Stimulated activated naive CD8-positive, alpha-beta T cell treated with anti-CD3 and anti-CD28 coated beads, Interleukin-15, Interleukin-2, amounts not matched to agents 100 U/mL and 50 U/mL, for 24 hours (primary cell): ENCODE data around the gene UCHL5.
A peak's percentile ranks its signal among the peaks of the same experiment; 100 is the strongest.
"Not testable (repeated sequence)": the region's sequence is repeated elsewhere in the genome, so short reads cannot be mapped to it uniquely, and the experiment has no call there.

Source experiments
- ATAC-seq: fragments of 150-1000 bp; cut with Tn5 transposase; one replicate; pipeline ENCODE4 v1.10.0; 2021
- DNase-seq: peaks from one replicate; pipeline ENCODE4 v3.0.0; 2021

Gene UCHL5

GRCh38 chr1:193011406-193011805 is 47.8 kb downstream of the UCHL5 start:
- DNase-seq (no peak), ATAC-seq (no peak)

GRCh38 chr1:193009501-193009900 is 49.7 kb downstream of the UCHL5 start:
- DNase-seq (no peak), ATAC-seq (no peak)

- no peak for ATAC-seq
- DNase-seq, result no peak
Observed at GRCh38 chr1:193005785-193006184, 53.4 kb downstream of the UCHL5 start.

DNA sequence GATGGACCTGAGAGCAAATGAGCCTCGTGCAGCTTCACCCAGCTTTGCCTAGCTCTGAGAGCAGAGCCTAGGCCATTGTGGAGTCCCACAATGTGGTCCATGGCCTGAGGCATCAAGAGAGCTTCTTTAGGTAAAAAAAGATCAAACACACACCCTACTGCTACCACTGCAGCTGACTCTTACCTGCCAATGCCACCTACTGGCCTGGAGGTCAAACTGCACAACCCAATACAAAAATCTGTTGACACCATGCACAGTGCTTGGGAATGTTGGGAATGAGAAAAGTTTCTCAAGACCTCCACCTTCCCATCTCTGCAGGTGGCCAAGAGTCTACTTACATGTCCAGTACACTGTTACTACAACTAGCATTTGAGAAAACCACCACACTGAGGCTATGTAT is 60.6 kb downstream of the UCHL5 start:
- ATAC-seq (no peak), DNase-seq (no peak)

DNA sequence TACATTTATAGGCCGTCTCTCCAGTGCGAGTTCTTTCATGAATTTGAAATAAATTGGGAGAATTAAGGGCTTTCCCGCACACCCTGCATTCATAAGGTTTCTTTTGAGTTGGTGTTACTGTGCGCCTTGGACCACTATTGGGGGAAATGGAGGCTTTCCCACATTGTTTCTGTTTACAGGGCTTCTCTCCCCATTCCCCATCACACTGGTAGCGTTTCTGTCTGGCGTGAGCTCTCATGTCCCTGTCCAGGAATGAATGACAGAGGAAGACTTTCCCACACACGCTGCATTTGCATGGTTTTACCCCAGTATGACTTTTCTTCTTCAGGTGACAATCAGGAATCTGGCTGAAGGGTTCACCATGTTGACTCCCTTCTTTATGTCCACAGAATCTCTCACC is 65.0 kb downstream of the UCHL5 start:
- ATAC-seq (no peak), DNase-seq (no peak)

- DNase-seq, result no peak
- no peak for ATAC-seq
Observed at GRCh38 chr1:192993426-192994085, 65.6 kb downstream of the UCHL5 start.

DNA sequence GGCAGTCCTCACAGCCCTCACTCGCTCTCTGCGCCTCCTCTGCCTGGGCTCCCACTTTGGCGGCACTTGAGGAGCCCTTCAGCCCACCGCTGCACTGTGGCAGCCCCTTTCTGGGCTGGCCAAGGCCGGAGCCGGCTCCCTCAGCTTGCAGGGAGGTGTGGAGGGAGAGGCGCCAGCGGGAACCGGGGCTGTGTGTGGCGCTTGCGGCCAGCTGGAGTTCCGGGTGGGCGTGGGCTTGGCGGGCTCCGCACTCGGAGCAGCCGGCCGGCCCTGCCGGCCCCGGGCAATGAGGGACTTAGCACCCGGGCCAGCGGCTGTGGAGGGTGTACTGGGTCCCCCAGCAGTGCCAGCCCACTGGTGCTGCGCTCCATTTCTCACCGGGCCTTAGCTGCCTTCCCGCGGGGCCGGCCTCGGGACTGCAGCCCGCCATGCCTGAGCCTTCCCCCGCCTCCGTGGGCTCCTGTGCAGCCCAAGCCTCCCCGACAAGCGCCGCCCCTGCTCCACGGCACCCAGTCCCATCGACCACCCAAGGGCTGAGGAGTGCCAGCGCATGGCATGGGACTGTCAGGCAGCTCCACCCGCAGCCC is 72.3 kb downstream of the UCHL5 start:
- DNase-seq, ATAC-seq: not testable (repeated sequence)

DNA sequence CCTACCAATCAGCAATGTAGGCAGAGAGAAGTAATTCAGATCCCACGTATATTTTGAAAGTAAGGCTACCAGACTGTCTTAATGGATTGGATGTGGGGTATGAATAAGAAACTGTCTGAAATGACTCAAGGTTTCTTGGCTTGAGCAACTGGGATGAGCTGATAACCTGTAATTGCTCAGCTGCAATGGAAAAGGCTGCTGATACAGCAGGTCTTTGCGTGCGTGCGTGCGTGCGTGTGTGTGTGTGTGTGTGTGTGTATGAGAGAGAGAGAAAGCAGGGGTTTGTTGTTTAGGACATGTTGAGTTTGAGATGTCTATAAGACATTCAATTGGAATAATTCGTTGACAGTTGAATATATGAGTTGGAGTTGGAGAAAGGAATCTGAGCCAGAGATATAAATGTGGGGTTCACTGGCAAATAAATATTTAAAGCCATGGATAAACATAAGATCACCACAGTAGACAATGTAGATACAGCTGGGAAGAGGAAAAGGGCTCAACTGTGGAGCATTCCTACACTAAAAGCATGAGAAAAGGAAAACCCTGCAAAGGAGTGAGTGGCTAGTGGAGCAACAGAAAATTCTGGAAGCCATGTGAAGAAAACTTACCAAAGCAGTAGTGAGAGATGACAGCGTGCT is 72.9 kb downstream of the UCHL5 start:
- DNase-seq (peak; percentile 14), ATAC-seq (no peak)

DNA sequence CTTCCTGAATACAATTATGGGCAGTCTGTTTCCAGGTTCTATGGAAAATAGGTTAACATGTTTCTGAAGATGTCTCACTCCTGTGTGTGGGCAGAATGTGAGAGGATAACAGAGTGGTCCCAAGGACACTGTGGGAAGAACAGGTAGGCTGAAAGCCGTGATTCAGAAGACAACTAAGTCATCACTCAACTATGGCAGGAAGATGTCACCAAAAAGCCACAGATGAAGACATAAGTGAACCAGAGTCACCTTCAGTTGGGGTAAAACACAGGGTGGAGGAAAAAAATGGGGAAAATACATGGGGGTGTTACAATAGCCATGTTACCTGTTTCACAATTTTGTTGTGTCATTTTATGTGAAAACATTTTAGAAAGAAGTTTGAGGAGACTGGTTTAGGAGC is 75.1 kb downstream of the UCHL5 start:
- peak; percentile 66 for ATAC-seq

DNA sequence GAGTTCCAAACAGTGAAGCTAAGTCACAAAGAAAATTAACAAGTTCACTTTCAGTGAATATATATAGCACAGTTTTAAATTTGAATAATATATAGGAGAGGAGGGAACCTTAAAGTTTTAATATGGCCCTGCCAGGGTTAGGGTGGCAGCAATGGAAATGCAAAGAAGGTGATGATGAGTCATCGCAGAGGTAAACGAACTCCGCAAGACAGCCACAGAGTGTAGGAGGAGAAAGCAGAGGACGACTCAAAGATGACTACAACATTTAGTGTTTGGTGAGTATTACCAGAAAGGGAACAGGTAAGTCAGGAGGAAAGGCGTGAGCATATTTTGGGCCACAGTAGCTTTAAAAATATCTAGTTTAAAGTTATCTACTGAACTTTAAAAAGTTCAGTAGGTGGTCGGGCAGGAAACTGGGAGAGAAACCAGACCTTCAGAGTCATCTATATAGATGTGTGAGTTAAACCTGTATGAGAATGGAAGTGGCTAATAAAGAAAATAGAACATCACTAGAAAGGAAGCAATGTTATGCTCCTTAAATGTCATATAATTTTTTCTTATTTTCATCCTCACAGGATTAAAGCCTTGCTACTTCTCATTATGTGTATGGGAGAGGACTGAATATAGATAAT is 75.7 kb downstream of the UCHL5 start:
- ATAC-seq (peak; percentile 88), DNase-seq (peak; percentile 11)

More for the DNA sequence above, 75.1 kb downstream of the UCHL5 start:
- no peak for DNase-seq

- DNase-seq, result no peak
- no peak for ATAC-seq
Observed at GRCh38 chr1:192980856-192981255, 78.3 kb downstream of the UCHL5 start.

DNA sequence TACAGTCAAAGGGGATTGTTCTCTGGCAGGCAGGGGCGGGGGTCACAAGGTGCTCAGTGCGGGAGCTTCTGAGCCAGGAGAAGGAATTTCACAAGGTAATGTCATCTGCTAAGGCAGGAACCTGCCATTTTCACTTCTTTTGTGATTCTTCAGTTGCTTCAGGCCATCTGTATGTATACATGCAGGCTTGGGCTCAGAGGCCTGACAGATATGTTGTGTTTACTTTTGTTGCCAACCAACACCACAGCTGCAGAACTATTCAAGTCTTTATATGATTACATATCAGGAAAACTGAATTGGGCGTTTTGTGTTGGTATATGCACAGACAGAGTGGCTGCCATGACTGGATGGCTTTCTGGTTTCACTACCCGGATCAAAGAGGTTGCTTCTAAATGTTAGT is 78.8 kb downstream of the UCHL5 start:
- ATAC-seq, DNase-seq: not testable (repeated sequence)

- no peak for DNase-seq
- no peak for ATAC-seq
Observed at GRCh38 chr1:192979542-192979941, 79.6 kb downstream of the UCHL5 start.

GRCh38 chr1:192978195-192978710 is 80.9 kb downstream of the UCHL5 start:
- no peak for ATAC-seq
- no peak for DNase-seq

- ATAC-seq (no peak), DNase-seq (no peak)
Observed at GRCh38 chr1:192977089-192977706, 82.0 kb downstream of the UCHL5 start.

GRCh38 chr1:192976576-192976975 is 82.6 kb downstream of the UCHL5 start:
- ATAC-seq, result no peak

DNA sequence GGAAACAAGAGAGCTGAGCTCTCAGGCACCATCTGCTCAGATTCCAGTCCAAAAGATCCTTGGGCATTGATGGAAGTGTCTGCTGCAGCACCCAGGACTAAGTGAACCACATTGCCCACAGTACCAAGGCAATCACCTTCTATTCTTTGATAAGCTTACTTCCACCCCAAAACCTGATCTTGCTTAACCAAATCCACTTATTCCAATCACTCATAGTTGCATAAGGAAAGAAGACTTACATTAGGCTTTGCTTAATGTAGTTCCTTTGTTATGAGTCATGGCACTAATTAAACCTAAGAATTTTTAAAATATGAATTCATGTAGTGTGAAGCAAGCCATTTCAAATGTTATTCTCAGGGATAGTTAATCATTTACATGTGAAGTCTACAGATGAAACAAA is 84.5 kb downstream of the UCHL5 start:
- ATAC-seq (no peak), DNase-seq (no peak)

More at GRCh38 chr1:192976576-192976975, 82.6 kb downstream of the UCHL5 start:
- no peak for DNase-seq

GRCh38 chr1:192973988-192974387 is 85.2 kb downstream of the UCHL5 start:
- ATAC-seq (no peak), DNase-seq (no peak)

DNA sequence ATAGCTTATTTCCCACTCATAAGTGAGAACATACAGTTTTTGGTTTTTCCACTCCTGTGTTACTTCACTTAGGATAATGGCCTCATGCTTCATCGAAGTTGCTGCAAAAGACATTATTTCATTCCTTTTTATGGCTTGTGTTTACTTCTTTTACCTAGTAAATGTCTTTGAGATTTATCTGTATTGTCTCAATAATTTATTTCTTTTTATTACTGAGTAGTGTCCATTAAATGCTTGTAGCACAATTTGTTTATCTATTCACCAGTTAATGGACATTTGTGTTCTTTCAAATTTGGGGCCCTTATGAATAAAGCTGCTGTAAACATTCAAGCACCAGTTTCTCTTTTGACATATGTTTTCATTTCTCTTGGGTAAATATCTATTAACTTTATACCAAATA is 86.0 kb downstream of the UCHL5 start:
- ATAC-seq (no peak), DNase-seq (no peak)

DNA sequence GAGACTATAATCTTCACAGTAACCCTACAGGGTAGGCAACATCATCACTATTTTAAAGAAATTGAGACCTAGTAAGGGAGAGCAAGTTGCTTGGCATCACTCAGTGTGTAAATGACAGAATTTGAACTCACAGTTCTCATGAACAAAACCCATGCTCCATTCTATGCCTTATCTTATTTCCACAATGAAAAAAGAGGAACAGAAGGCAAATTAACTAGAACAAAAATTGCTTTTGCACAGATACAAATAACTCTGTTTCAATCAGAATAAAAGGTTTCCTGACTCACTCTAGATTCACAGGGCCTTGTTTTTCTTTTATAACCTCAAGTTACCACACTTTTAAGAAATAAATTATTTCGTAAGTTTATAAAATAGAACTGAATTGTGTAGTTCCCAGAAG is 90.1 kb downstream of the UCHL5 start:
- DNase-seq (no peak), ATAC-seq (no peak)

DNA sequence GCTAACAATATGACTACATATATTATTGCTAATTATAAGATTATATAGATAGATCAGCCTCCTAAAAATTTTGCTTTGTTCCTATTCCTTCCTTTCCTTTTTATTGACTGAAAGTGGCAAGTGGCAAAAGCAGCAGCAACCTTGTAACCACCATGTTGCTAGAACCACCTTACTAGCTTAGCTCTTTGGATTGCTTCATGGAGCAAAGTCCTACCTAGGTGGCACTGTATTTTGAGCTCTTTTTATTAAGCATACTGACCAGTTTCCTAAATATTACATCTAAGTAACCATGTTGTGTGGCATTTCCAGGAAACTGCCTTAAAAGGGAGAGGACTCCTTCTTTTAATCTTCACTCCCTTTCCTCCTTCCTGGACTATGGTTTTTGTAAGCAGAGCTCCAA is 90.8 kb downstream of the UCHL5 start:
- DNase-seq, result no peak
- no peak for ATAC-seq

DNA sequence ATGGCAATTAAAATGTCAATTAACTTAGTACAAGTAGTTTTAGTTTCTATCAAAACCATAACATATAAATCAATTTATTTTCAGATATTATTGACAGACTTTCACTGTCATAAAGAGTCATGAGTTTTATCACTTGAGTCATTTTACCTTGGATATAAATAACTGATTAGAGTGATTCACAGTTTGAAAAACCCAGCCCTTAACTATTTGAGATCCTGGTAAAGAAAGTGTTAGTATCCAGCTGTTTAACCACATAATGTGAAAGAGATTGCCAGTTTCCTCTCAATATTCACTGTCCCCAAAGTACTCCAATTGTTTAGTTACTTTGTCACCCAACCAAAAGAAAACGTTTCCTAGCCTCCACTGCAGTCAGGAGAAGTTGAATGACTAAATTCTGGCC is 91.3 kb downstream of the UCHL5 start:
- DNase-seq (no peak), ATAC-seq (no peak)
